ENCODE results near the gene KLK13.

GRCh38 chr19:51082611-51083010 is 17.7 kb upstream of the KLK13 start, which contains the start of gene KLK14:
- TF ChIP-seq CTCF (IDR thresholded peaks at IDR 0.05 in 8 of 11, conservative IDR thresholded peaks at IDR 0.05 in 3 of 11) (no peak), POLR2A (IDR thresholded peaks at IDR 0.05) (no peak), POLR2AphosphoS5 (IDR thresholded peaks at IDR 0.05) (no peak)
